ENCODE results near the gene TYMP. TPM values are rescaled to one million over a fixed set of nuclear protein-coding genes. Genes with fewer than 3 reads are reported as not detected.

The TYMP gene
- total RNA-seq, 1 donor from 2014 or later, result 82.0 TPM

DNA sequence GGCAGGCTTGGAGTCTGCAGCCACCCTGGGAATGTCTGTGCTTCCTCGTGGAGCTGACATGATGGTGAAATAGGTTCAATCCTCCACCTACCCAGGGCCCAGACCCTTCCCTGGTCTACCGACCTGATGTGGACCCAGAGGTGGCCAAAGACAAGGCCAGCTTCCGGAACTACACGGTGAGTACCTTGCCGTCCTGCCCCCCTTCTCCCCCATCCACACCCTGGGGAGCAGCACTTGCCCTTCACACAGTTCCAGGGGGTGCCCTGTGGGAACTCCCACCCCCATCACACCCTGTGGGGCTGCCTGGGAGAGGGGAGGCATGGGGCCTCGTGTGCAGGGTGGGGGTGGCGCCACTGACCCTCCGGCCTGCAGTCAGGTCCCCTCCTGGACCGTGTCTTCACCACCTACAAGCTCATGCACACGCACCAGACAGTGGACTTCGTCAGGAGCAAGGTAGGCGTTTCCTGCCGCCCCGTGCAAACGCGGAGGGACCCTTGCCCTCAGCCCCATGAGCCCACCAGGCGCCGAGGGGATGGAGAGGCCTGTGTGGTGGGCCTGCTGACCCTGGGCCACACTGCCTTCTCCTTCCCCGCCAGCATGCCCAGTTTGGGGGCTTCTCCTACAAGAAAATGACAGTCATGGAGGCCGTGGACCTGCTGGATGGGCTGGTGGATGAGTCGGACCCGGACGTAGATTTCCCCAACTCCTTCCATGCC lies 42.4 kb downstream of the TYMP start:
- Histone ChIP-seq H3K4me3 (no peak overlapping the region), H3K27ac (no peak overlapping the region), H3K36me3 (no peaks in the 10 kb centered on the region), H3K9me3 (no peaks in the 10 kb centered on the region), H3K27me3 (peaks cover 6% of the 10 kb centered on the region), H3K4me1 (no peaks in the 10 kb centered on the region)
- TF ChIP-seq, protein P1, sequence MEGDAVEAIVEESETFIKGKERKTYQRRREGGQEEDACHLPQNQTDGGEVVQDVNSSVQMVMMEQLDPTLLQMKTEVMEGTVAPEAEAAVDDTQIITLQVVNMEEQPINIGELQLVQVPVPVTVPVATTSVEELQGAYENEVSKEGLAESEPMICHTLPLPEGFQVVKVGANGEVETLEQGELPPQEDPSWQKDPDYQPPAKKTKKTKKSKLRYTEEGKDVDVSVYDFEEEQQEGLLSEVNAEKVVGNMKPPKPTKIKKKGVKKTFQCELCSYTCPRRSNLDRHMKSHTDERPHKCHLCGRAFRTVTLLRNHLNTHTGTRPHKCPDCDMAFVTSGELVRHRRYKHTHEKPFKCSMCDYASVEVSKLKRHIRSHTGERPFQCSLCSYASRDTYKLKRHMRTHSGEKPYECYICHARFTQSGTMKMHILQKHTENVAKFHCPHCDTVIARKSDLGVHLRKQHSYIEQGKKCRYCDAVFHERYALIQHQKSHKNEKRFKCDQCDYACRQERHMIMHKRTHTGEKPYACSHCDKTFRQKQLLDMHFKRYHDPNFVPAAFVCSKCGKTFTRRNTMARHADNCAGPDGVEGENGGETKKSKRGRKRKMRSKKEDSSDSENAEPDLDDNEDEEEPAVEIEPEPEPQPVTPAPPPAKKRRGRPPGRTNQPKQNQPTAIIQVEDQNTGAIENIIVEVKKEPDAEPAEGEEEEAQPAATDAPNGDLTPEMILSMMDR (IDR thresholded peaks at IDR 0.05), result no peak
- TF ChIP-seq POLR2A (IDR thresholded peaks at IDR 0.05), result no peak
- TF ChIP-seq POLR2AphosphoS5 (IDR thresholded peaks at IDR 0.05; ENCODE audit: insufficient read depth in 1 of 2, low read depth in 1 of 2), result no peak
- intact Hi-C loops (cut with DNase I), result no loop called here
- no peak for DNase-seq (ENCODE audit: extremely low spot score in 2 of 2)

DNA sequence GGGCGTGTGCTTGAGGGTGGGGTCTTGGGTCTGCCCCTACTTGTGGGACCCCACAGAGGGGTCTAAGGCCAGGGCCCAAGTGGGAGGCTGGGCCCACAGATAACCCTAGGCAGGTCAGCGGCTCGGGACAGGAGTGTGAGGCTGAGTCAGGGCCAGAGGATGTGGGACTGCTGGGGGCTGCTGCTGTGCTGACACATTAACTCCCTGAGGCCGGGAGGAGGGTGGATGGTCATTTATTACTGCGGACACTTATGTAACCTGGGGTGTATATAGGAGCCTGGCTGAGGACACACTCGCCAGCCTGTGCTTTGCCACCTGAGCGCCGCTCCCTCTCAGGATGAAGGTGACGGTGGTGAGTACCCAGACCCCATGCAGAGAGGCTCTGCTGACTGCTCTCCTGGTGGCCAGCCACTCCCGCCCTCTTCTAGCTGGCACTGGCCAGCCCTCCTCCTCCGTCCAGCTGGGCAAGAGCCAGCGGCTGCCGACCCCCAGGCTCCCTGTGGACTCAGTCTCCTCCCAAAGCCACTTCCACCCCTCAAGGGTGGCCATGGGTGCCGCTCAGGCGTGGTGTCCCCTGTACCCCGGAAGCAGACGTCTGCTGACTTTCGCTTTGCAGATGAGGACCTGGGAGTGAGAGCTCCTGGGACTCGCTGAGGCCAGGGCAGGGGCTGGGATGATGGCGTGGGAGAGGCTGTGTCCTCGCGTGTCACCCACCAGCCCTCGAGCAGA lies 43.1 kb downstream of the TYMP start, which contains the start of gene MIOX:
MIOX (plus strand) TSS at position 299 of the 729 bp plus-strand sequence; CDS start at position 338, 39 bp downstream.
- TF ChIP-seq, protein P1 (IDR thresholded peaks at IDR 0.05), result no peak
- TF ChIP-seq POLR2A (IDR thresholded peaks at IDR 0.05), result no peak
- no peak for TF ChIP-seq POLR2AphosphoS5 (IDR thresholded peaks at IDR 0.05; ENCODE audit: insufficient read depth in 1 of 2, low read depth in 1 of 2)
- Histone ChIP-seq H3K9me3 (no peaks in the 10 kb centered on the region), H3K4me1 (peaks cover 6% of the 10 kb centered on the region), H3K4me3 (no peak within 1 kb of the TSS), H3K27ac (no peak within 1 kb of the TSS), H3K27me3 (peaks cover 11% of the 10 kb centered on the region), H3K36me3 (no peaks in the 10 kb centered on the region)
- no peak for DNase-seq (ENCODE audit: extremely low spot score in 2 of 2)
- intact Hi-C loops (cut with DNase I), result no loop called here

DNA sequence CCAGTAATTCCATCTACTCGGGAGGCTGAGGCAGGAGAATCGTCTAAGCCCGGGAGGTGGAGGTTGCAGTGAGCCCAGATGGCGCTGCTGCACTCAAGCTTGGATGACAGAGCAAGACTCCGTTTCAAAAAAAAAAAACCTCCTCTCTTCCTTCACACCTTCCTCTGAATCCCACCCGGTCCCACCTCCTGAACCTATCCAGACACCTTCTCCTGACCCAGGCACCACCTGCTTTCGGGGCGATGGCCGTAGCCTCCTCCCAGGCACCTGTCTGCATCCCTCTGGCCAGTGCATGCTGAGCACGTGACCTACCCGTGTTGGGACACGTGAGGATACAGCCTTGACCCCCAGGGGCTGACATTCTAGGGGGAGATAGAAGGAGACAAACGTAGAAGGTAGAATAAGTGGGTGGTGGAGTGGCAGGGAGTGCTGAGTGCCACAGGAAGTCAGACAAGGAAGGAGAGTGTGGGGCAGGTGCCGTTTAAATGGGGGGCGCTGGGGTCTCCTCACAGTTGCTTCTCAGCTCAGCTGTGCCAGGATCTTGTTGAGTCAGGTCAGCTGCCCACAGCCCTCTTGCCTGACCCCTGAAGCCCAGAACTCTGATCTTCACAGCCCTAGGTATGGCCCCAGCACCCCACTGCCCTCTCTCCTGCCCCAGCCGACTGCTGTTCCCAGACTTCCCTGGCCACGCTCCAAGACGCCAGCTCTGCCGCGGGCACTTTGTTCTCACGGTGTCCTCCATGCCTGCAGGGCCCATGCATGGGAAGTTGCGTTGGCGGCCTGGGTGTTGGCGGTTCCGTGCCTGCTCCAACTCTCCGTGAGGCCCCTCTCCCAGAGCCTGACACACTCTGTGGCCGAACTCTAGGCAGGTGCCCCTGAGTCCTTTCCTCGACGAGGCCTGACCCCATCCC lies 44.3 kb downstream of the TYMP start:
- Histone ChIP-seq H3K4me1 (peaks cover 15% of the 10 kb centered on the region), H3K4me3 (no peak overlapping the region), H3K36me3 (no peaks in the 10 kb centered on the region), H3K27me3 (peaks cover 19% of the 10 kb centered on the region), H3K9me3 (no peaks in the 10 kb centered on the region), H3K27ac (no peak overlapping the region)
- TF ChIP-seq, protein P1 (IDR thresholded peaks at IDR 0.05), result no peak
- TF ChIP-seq POLR2AphosphoS5 (IDR thresholded peaks at IDR 0.05; ENCODE audit: insufficient read depth in 1 of 2, low read depth in 1 of 2) (no peak), POLR2A (IDR thresholded peaks at IDR 0.05) (no peak)
- DNase-seq (ENCODE audit: extremely low spot score in 2 of 2), result no peak
- intact Hi-C loops (cut with DNase I), result no loop called here

DNA sequence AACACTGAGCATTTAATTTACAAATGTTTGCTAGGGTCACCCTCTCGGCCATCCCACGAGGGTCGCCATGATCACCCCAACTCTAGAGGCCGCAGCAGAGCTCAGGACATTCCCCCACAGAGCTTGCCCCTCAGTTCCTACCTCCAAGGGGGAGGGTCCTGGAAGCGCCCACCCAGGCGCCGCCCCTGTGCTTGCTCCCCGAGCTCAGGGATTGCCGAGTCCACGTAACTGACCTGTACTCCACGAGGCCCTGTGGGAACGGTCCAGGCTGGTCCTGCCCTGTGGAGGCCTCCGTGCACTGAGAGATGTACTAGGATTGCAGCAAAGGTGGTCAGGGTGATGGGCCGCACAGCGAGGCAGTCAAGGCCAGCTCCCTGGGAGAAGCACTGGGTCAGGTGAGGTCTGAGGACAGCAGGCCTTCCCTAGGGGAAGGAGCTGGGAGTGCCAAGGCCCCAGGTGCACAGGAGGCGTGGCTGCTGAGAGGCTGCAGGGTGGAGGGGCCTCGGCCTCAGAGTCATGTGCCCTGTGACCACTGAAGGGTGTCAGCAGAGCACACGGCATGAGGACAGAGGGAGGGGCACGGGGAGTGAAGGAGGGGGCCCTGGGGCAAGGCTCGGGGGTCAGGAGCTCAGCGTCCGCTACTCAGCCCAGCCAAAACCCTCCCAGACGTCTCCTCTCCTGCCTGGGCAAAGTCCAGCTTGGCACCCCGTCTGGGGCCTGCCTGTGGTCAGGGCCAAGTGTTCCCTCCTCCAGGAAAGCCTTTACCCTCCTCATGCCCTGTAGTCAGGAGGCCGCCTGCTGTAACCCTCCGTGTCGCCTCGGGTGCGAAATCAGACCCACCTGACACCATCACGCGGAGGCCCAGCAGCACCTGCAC lies 45.6 kb downstream of the TYMP start:
- TF ChIP-seq POLR2A (IDR thresholded peaks at IDR 0.05) (no peak), POLR2AphosphoS5 (IDR thresholded peaks at IDR 0.05; ENCODE audit: insufficient read depth in 1 of 2, low read depth in 1 of 2) (no peak)
- TF ChIP-seq, protein P1 (IDR thresholded peaks at IDR 0.05), result no peak
- H3K4me3 ChIP-seq, result no peak overlapping the region
- no peaks in the 10 kb centered on the region for H3K36me3 ChIP-seq
- peaks cover 19% of the 10 kb centered on the region for H3K27me3 ChIP-seq
- H3K9me3 ChIP-seq, result no peaks in the 10 kb centered on the region
- intact Hi-C loops (cut with DNase I), result no loop called here
- no peak overlapping the region for H3K27ac ChIP-seq
- peaks cover 15% of the 10 kb centered on the region for H3K4me1 ChIP-seq
- DNase-seq (ENCODE audit: extremely low spot score in 2 of 2), result no peak
